B cell (primary cell): ENCODE measurements around the gene FAM114A2. TPM values are rescaled to one million over a fixed set of nuclear protein-coding genes. Genes with fewer than 3 reads are reported as not detected.

Experiments used
- ATAC-seq: fragments of 200-7000 bp; cut with Tn5 transposase; one replicate; pipeline ENCODE4 v1.10.0; 2021; ENCODE audit warnings: low read depth, mild to moderate bottlenecking, moderate number of reproducible peaks, moderate library complexity
- CTCF ChIA-PET: fragments of 350-600 bp; sonication (Branson Sonifier 250); formaldehyde crosslinking; loops from one replicate; lab custom pipeline; 2021; ENCODE audit warnings: antibody characterized with exemption, inconsistent platforms; lab: Charles Lee
- POLR2A ChIA-PET: fragments of 350-600 bp; sonication (Branson Sonifier 250); formaldehyde crosslinking; loops from one replicate; lab custom pipeline; 2021; ENCODE audit warnings: antibody characterized with exemption; lab: Charles Lee
- DNase-seq: peaks from one replicate; pipeline ENCODE4 v3.0.0; 2013
- H2AFZ ChIP-seq: 2 replicates; pipeline ENCODE4 v1.6.1; 2012; ENCODE audit warnings: mild to moderate bottlenecking, low read depth, low read length; ENCODE audit not compliant: insufficient read depth, poor library complexity, severe bottlenecking
- H3K27ac ChIP-seq, 2 donors: 1 replicate in 1 of 2; 2 replicates in 1 of 2; pipeline ENCODE4 v1.5.1; 2012 to 2013; ENCODE audit warnings: low read length in 2 of 2, mild to moderate bottlenecking in 2 of 2, moderate library complexity in 1 of 2
- H3K27me3 ChIP-seq, 4 experiments: fragments of 200-600 bp in 1 of 4; sonication (generic) in 1 of 4; replicated peaks in 1 of 4; 1 replicate in 2 of 4; 2 replicates in 2 of 4; pipeline versions ENCODE4 v1.6.1 to v1.7.0; 2013 to 2016; ENCODE audit warnings: low read length in 3 of 4, mild to moderate bottlenecking in 2 of 4, mixed read lengths in 1 of 4, moderate library complexity in 1 of 4; ENCODE audit not compliant: insufficient read depth in 4 of 4, control insufficient read depth in 3 of 4; ENCODE audit errors: control extremely low read depth in 1 of 4
- H3K36me3 ChIP-seq, 2 experiments: replicated peaks in 1 of 2; 1 replicate in 1 of 2; 2 replicates in 1 of 2; pipeline versions ENCODE4 v1.6.1 to v1.7.1; 2013; ENCODE audit warnings: low read length in 1 of 2; ENCODE audit not compliant: insufficient read depth in 2 of 2, control insufficient read depth in 1 of 2; ENCODE audit errors: control extremely low read depth in 1 of 2, extremely low read depth in 1 of 2
- H3K4me1 ChIP-seq, 2 donors: fragments of 200-600 bp in 1 of 2; sonication (generic) in 1 of 2; 1 replicate in 1 of 2; 2 replicates in 1 of 2; pipeline versions ENCODE4 v1.5.1 to v1.6.1; 2013 to 2017; ENCODE audit warnings: low read length in 2 of 2; ENCODE audit not compliant: control insufficient read depth in 2 of 2, insufficient read depth in 2 of 2
- H3K4me2 ChIP-seq: replicated peaks from 2 replicates; pipeline ENCODE3; 2012; ENCODE audit warnings: mild to moderate bottlenecking, low read depth, low read length; ENCODE audit not compliant: poor library complexity, severe bottlenecking
- H3K4me3 ChIP-seq, 5 experiments: fragments of 200-600 bp in 1 of 5; sonication (generic) in 1 of 5; 1 replicate in 3 of 5; 2 replicates in 2 of 5; pipeline versions ENCODE4 v1.5.1 to v1.7.0; 2011 to 2016; ENCODE audit warnings: low read length in 4 of 5, mild to moderate bottlenecking in 4 of 5, low read depth in 2 of 5, control low read depth in 1 of 5, moderate library complexity in 1 of 5; ENCODE audit not compliant: insufficient read depth in 1 of 5; ENCODE audit errors: control extremely low read depth in 1 of 5, extremely low read depth in 1 of 5
- H3K79me2 ChIP-seq: fragments of 200-600 bp; sonication (generic); one replicate; pipeline ENCODE4 v1.6.0; 2016; ENCODE audit warnings: low read length; ENCODE audit not compliant: control insufficient read depth, insufficient read depth
- H3K9ac ChIP-seq: fragments of 200-600 bp; sonication (generic); 2 replicates; pipeline ENCODE4 v1.6.1; 2017; ENCODE audit warnings: mild to moderate bottlenecking, low read length, moderate library complexity
- H3K9me3 ChIP-seq, 3 donors: one replicate each; pipeline versions ENCODE4 v1.6.1 to v1.7.1; 2013; ENCODE audit warnings: low read length in 2 of 3; ENCODE audit not compliant: control insufficient read depth in 2 of 3, insufficient read depth in 1 of 3; ENCODE audit errors: control extremely low read depth in 1 of 3
- H4K20me1 ChIP-seq: 2 replicates; pipeline ENCODE4 v1.6.0; 2012; ENCODE audit warnings: mild to moderate bottlenecking, low read length; ENCODE audit not compliant: insufficient read depth, control insufficient read depth, poor library complexity, severe bottlenecking
- H3K27ac Mint-ChIP-seq: one replicate; pipeline ENCODE4 v1.8.0; 2021; ENCODE audit warnings: mixed read lengths
- H3K27me3 Mint-ChIP-seq: one replicate; pipeline ENCODE4 v1.8.0; 2021; ENCODE audit warnings: mixed read lengths
- H3K4me1 Mint-ChIP-seq: one replicate; pipeline ENCODE4 v1.8.0; 2021; ENCODE audit warnings: mixed read lengths
- H3K4me3 Mint-ChIP-seq: one replicate; pipeline ENCODE4 v1.8.0; 2021; ENCODE audit warnings: mixed read lengths
- H3K9me3 Mint-ChIP-seq: one replicate; pipeline ENCODE4 v1.8.0; 2022; ENCODE audit warnings: mixed read lengths; ENCODE audit not compliant: insufficient read depth
- CTCF ChIP-seq: fragments of 200-600 bp; IDR thresholded peaks from one replicate; pipeline ENCODE4 v1.8.0; 2022; ENCODE audit warnings: antibody characterized with exemption, mild to moderate bottlenecking
- EZH2 ChIP-seq: IDR thresholded peaks from 2 replicates; pipeline ENCODE4 v1.6.1; 2012; ENCODE audit warnings: borderline replicate concordance, low read depth, mild to moderate bottlenecking, moderate library complexity, low read length; ENCODE audit not compliant: insufficient read depth, poor library complexity, severe bottlenecking
- WGBS: methylation state at CpG from one replicate; pipeline ENCODE4 v1.1.5; 2013; ENCODE audit warnings: missing lambda C conversion rate; ENCODE audit not compliant: insufficient coverage; 5-methylcytosine and 5-hydroxymethylcytosine counted together
- intact Hi-C: fragments of 100-400 bp; cut with micrococcal nuclease; formaldehyde crosslinking; loops from one replicate; pipeline ENCODE4 v1.10.0; 2022
- polyA plus RNA-seq: library from polyadenylated mRNA; depleted of rRNA; stranded (reverse); fragments of >200 nt; gene quantifications from 2 replicates; pipeline ENCODE4 v1.2.3, GENCODE V29; 2012
- total RNA-seq, 2 donors: library from RNA; stranded (reverse); fragments of 120-200 nt in 1 of 2; gene quantifications; 1 replicate in 1 of 2; 2 replicates in 1 of 2; pipeline versions ENCODE4 v1.2.3 to v1.2.4, GENCODE V29; 2013 to 2022

The FAM114A2 gene
- total and polyA plus RNA-seq, 2 donors (not counting 1 experiment from before 2014, with no cell fraction given) = 6.0 to 34.2 TPM

GRCh38 chr5:154086146-154086545 lies 47.4 kb upstream of the FAM114A2 start:
- H2AFZ ChIP-seq = no peak overlapping the region
- no peaks in the 10 kb centered on the region for H3K9me3 ChIP-seq
- ATAC-seq = no peak
- no peak overlapping the region for H3K4me3 Mint-ChIP-seq
- H3K4me1 ChIP-seq = no peaks in the 10 kb centered on the region
- no peaks in the 10 kb centered on the region for H4K20me1 ChIP-seq
- H3K27me3 Mint-ChIP-seq = peaks cover 23% of the 10 kb centered on the region
- H3K9me3 Mint-ChIP-seq = no peaks in the 10 kb centered on the region
- no peak overlapping the region for H3K4me3 ChIP-seq
- 75% methylated on average over 1 of the region's 3 CpGs for WGBS
- ChIA-PET POLR2A (no interaction called here), CTCF (interaction anchor here (2.6 kb wide), 1 partner anchor 14 kb away, joined by 20 read pairs; no protein-coding TSS in a partner anchor)
- peaks cover 0 to 8% (median 4%) of the 10 kb centered on the region in 4 experiments for H3K27me3 ChIP-seq
- H3K4me1 Mint-ChIP-seq = no peaks in the 10 kb centered on the region
- intact Hi-C loops = no loop called here
- no peak overlapping the region for H3K4me2 ChIP-seq
- H3K36me3 ChIP-seq = no peaks in the 10 kb centered on the region
- no peak for TF ChIP-seq CTCF
- H3K27ac ChIP-seq = no peak overlapping the region
- H3K27ac Mint-ChIP-seq = no peak overlapping the region
- no peak for DNase-seq
- H3K9ac ChIP-seq = no peak overlapping the region
- no peaks in the 10 kb centered on the region for H3K79me2 ChIP-seq

- Histone ChIP-seq H3K79me2 (no peaks in the 10 kb centered on the region), H3K4me1 (no peaks in the 10 kb centered on the region), H3K36me3 (no peaks in the 10 kb centered on the region), H3K9ac (no peak overlapping the region), H3K27ac (no peak overlapping the region), H4K20me1 (no peaks in the 10 kb centered on the region), H3K4me2 (no peak overlapping the region), H3K9me3 (no peaks in the 10 kb centered on the region), H3K27me3 (peaks cover 0 to 4% (median 2%) of the 10 kb centered on the region in 4 experiments), H3K4me3 (no peak overlapping the region), H2AFZ (no peak overlapping the region)
- no peaks in the 10 kb centered on the region for H3K4me1 Mint-ChIP-seq
- POLR2A ChIA-PET = no interaction called here
- no peaks in the 10 kb centered on the region for H3K9me3 Mint-ChIP-seq
- H3K27ac Mint-ChIP-seq = no peak overlapping the region
- no peak overlapping the region for H3K4me3 Mint-ChIP-seq
- no peak for TF ChIP-seq EZH2
- no peak for TF ChIP-seq CTCF
- intact Hi-C loops = no loop called here
- peaks cover 13% of the 10 kb centered on the region for H3K27me3 Mint-ChIP-seq
- CTCF ChIA-PET = no interaction called here
- WGBS = 94% methylated on average over 4 of the region's 5 CpGs
- no peak for ATAC-seq
- no peak for DNase-seq
These were observed 45.4 kb upstream of the FAM114A2 start for GRCh38 chr5:154084062-154084639.
